Muscle of arm (tissue), 12 donors: ENCODE measurements around the gene SLC18A2. TPM values are rescaled to one million over a fixed set of nuclear protein-coding genes. Genes with fewer than 3 reads are reported as not detected.
"Not testable (repeated sequence)": the region's sequence is repeated elsewhere in the genome, so short reads cannot be mapped to it uniquely, and the experiment has no call there.

Experiments
- DNase-seq: peaks from one replicate; pipeline ENCODE4 v3.0.0-alpha.2; 2013
- polyA plus RNA-seq, 12 donors: library from polyadenylated mRNA; unstranded; fragments of 120-200 nt; gene quantifications; one replicate each; pipeline ENCODE4 v1.2.1, GENCODE V29; 2013; ENCODE audit not compliant: insufficient read length in 12 of 12

Gene SLC18A2
- polyA plus RNA-seq, 12 donors, result 0.12 to 1.7 (median 0.44) TPM; not detected in 2

- DNase-seq, result no peak
Measured at GRCh38 chr10:117262291-117262902, 21.5 kb downstream of the SLC18A2 start.

- DNase-seq, result no peak
Measured at GRCh38 chr10:117262903-117263293, 22.0 kb downstream of the SLC18A2 start.

- no peak for DNase-seq
Measured at GRCh38 chr10:117264782-117265181, 23.9 kb downstream of the SLC18A2 start.

DNA sequence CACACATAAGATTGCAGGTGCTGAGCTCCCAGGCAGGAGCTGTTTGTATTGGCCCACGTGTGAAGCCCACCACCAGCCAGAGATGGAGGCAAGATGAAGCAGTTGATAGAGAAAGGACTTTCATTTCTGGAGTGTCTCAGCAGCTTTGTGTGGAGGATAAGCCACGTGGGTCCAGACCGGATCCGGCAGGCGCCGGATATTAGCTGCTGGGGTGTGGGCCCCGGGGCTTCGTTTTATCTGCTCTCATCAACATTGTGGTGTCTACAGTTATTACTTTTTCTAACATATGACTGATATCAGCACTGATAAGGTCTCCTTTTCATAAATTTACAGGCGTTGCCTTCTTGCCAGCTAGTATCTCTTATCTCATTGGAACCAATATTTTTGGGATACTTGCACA is 25.5 kb downstream of the SLC18A2 start:
- DNase-seq, result no peak

DNA sequence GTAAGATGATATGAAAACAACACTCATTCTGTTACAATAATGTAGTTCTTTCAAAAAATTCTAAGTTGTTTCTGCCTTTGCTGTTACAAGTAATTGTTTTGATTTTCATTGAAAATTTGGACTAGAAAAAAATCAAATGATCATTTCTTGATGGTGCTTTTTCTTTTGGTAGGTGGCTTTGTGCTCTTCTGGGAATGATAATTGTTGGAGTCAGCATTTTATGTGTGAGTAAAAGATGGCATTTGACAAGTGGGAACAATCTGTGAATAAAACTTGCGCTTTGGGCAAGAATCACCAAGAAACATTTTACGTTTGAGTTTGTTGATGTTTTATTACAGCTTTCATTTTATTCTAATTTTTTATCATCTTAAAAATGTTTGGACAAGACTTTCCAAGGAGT is 25.9 kb downstream of the SLC18A2 start:
- DNase-seq, result no peak

DNA sequence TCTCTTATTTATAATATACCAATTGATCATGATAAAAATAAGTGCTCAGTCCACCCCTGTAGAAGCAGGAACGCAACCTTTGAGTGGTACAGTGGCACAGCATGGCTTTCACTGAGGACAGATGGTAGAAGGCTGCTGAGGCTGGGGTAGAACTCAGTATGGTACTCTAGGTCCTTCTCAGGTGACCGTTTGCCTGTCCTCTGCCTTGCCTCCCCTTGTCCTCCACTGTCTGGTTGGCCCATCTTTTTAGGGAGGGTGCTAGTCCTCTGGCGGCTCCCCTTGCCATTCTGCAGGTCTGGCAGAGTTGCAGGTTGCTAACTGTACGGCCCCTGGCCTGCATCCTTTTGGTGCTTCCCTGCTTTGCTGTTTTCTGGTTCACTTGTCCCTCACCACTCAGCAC is 27.3 kb downstream of the SLC18A2 start:
- no peak for DNase-seq

DNA sequence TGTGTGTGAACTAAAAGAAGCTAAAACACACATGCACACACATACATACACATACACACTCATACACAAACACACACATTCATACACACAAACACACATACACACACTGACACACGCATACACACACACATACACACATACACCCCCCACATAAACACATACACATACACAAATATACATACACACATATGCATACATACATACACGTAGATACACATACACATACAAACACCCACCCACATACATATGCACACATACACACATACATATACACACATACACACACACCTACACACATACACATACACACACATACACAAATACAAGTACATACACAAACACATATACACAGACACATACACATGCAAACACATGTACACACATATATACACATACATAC is 28.0 kb downstream of the SLC18A2 start:
- no peak for DNase-seq

GRCh38 chr10:117271427-117271826 is 30.5 kb downstream of the SLC18A2 start:
- no peak for DNase-seq

GRCh38 chr10:117272195-117273076 is 31.5 kb downstream of the SLC18A2 start:
- DNase-seq, result no peak

GRCh38 chr10:117273980-117274379 is 33.1 kb downstream of the SLC18A2 start:
- no peak for DNase-seq

- no peak for DNase-seq
Measured at GRCh38 chr10:117274509-117274908, 33.6 kb downstream of the SLC18A2 start.

- no peak for DNase-seq
Measured at GRCh38 chr10:117275121-117275520, 34.2 kb downstream of the SLC18A2 start.

DNA sequence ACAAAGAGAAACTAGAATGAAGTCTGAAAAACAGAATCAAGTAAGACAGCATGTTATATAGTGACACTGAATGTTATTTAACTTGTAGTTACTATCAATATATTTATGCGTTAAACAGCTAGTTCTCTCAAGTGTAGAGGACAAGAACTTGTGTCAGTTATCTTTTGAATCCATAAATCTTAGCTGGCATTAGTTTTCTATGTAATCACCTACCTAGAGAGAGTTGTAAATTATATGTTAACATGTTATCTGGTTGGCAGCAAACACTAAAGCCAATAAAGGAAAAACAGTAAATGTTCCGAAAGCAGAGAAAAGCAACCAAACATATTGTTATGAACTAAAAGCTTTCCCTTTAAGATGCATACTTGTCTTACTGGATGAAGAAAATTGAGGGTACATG is 36.8 kb downstream of the SLC18A2 start:
- no peak for DNase-seq

DNA sequence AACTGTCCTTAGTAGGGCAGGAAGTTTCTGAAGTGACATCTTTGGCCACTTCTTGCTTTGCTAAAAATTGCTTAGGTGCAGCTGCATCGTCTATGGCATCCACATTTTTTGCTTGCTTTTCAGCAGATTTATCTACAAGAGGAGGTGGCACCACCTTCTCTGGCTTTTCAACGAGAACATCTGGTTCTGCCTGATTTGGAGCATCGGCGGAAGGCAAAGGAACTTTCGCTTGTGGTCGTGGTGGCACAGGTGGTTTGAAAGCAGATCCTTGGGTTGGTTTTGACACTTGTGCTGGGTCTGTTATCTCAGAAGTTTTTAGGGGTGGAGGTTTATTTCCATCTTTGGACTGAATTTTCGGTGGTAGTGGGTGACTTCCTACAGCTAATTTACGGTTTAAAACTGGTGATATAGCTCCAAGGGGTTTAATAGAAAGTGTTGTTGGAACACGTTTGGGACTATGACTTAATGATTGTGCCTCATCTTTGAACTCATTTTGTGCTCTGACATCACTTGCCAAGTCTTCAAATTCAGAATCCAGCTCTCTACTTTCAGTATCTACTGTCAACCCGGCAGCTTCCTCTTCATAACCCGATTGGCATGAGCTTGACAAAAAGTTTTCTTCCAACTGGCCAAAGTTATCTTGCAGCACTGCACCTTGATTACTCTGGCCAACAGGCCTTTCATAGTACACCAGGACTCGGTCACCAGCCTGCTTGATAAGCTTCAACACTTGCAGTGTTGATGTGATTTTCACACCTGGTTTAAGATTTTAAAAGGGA is 44.0 kb downstream of the SLC18A2 start:
- no peak for DNase-seq

DNA sequence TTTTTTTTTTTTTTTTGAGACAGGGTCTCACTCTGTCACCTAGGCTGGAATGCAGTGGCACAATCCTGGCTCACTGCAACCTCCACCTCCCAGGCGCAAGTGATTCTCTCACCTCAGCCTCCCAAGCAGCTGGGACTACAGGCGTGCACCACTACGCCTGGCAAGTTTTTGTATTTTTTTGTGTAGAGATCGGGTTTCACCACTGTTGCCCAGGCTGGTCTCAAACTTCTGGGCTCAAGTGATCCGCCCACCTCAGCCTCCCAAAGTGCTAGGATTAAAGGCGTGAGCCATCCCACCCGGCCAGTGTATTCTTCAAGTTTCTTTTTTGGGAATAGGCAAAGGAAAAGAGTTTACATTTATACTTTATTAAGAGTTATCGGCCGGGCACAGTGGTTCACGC is 50.0 kb downstream of the SLC18A2 start:
- DNase-seq, result not testable (repeated sequence)

DNA sequence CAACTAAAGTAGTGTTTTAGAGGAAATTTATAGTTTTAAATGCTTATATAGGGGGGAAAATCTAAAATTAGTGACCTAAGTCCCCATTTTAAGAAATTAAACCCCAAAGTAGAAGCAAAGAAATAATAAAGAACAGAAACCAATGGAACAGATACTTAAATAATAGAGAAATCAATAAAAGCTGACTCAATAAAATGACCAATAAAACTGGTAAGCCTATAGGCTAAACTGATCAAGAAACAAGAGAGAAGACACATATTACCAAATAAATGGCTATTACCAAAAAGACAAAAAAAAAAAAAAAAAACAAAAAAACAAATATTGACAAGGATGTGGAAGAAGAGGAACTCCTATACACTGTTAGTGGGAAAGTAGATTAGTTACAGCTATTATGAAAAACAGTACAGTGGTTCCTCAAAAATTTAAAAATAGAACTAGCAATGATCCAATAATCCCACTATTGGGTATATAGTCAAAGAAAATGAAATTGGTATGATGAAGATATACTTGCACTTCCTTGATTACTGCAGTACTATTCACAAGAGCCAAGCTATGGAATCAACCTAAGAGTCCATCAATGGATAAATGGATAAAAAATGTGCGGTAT is 53.2 kb downstream of the SLC18A2 start:
- no peak for DNase-seq

DNA sequence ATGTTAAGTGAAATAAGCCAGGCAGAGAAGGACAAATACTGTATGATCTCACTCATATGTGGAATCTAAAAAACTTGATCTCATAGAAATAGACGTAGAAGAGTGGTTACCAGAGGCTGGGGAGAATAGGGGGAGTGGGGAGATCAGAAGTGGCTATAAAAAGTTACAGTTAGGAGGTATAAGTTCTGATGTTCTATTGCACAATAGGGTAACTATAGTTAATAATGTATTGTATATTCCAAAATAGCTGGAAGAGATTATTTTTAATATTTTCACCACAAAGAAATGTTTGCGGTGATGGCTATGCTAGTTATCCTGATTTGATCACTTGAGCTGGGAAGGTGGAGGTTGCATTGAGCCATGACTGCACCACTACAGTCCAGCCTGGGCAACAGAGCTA is 53.8 kb downstream of the SLC18A2 start:
- no peak for DNase-seq

DNA sequence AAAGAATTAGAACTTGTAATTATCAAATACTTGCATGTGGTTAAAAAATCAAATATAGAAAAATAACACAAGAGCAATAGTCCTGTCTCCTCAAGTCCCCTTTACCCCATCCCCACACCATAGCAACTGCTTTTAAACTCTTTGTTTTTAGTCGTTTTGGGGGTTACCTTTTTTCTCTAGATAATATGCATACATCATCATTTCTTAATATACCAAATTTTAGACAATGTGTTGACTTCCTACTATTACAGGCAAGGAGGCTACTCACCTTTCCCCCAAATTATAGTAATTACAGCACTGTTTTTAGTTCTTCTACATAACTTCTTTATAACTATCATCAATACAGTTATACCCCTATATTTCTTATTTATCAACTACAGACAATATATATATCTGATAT is 57.3 kb downstream of the SLC18A2 start:
- no peak for DNase-seq

DNA sequence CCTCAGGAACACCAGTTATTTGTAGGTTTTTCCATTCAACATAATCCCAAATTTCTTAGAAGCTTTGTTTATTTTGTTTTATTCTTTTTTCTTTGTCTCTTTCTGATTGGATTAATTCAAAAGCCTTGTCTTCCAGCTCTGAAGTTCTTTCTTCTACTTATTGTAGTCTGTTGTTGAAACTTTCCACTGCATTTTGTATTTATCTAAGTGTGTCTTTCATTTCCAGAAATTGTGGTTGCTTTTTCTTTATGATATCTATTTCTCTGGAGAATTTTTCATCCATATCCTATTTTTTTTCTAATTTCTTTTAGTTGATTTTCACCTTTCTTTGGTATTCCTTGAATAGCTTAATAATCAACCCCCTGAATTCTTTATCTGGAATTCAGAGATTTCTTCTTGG is 58.5 kb downstream of the SLC18A2 start:
- no peak for DNase-seq

DNA sequence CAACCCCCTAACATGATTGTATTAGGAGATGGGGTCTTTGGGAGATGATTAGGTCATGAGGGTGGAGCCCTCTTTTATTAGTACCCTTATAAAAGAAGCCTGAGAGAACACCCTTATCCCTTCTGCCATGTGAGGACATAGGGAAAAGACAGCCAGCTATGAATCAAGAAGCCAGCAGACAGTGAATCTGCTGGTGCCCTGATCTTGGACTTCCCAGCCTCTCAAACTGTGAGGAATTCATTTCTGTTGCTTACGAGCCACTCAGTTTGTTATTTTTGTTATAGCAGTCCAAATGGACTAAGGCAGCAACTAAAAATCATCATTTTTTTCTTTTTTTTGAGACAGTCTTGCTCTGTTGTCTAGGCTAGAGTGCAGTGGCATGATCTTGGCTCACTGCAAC is 59.8 kb downstream of the SLC18A2 start:
- DNase-seq, result no peak

DNA sequence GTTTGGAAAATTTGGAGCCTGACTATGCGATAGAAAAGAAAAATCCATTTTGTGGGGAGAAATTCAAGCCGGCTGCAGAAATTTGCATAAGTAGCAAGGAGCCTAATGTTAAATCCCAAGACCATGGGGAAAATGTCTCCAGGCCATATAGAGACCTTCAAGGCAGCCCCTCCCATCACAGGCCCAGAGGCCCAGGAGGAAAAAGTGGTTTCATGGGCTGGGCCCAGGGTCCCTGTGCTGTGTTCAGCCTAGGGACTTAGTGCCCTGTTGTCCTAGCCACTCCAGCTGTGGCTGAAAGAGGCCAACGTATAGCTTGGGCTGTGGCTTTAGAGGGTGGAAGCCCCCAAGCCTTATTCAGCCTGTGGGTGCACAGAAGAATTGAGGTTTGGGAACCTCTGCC is 62.5 kb downstream of the SLC18A2 start:
- DNase-seq, result not testable (repeated sequence)

DNA sequence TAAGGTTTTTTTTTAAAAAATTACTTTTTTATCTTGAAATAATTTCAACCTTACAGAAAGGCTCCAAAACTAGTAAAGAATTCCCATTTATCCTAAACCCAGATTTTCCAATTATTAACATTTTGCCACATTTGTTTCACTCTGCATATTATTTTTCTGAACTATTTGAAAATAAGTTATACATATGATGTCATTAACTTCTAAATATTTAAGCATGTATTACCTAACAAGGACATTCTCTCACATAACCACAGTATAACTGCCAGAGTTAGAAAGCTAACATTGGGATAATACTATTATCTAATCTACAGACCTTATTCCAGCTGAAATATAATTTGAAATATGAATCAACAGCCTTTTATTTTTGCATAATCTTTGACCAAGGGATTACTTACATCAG is 65.8 kb downstream of the SLC18A2 start:
- DNase-seq, result no peak
